B cell (primary cell): ENCODE measurements around the gene LRP5. TPM values are rescaled to one million over a fixed set of nuclear protein-coding genes. Genes with fewer than 3 reads are reported as not detected.
A peak's percentile ranks its signal among the peaks of the same experiment; 100 is the strongest.

Experiments used
- ATAC-seq: fragments of 200-7000 bp; cut with Tn5 transposase; one replicate; pipeline ENCODE4 v1.10.0; 2021; ENCODE audit warnings: low read depth, mild to moderate bottlenecking, moderate number of reproducible peaks, moderate library complexity
- CTCF ChIA-PET: fragments of 350-600 bp; sonication (Branson Sonifier 250); formaldehyde crosslinking; loops from one replicate; lab custom pipeline; 2021; ENCODE audit warnings: antibody characterized with exemption, inconsistent platforms; lab: Charles Lee
- POLR2A ChIA-PET: fragments of 350-600 bp; sonication (Branson Sonifier 250); formaldehyde crosslinking; loops from one replicate; lab custom pipeline; 2021; ENCODE audit warnings: antibody characterized with exemption; lab: Charles Lee
- DNase-seq: peaks from one replicate; pipeline ENCODE4 v3.0.0; 2013
- H2AFZ ChIP-seq: 2 replicates; pipeline ENCODE4 v1.6.1; 2012; ENCODE audit warnings: mild to moderate bottlenecking, low read depth, low read length; ENCODE audit not compliant: insufficient read depth, poor library complexity, severe bottlenecking
- H3K27ac ChIP-seq, 2 donors: 1 replicate in 1 of 2; 2 replicates in 1 of 2; pipeline ENCODE4 v1.5.1; 2012 to 2013; ENCODE audit warnings: low read length in 2 of 2, mild to moderate bottlenecking in 2 of 2, moderate library complexity in 1 of 2
- H3K27me3 ChIP-seq, 4 experiments: fragments of 200-600 bp in 1 of 4; sonication (generic) in 1 of 4; replicated peaks in 1 of 4; 1 replicate in 2 of 4; 2 replicates in 2 of 4; pipeline versions ENCODE4 v1.6.1 to v1.7.0; 2013 to 2016; ENCODE audit warnings: low read length in 3 of 4, mild to moderate bottlenecking in 2 of 4, mixed read lengths in 1 of 4, moderate library complexity in 1 of 4; ENCODE audit not compliant: insufficient read depth in 4 of 4, control insufficient read depth in 3 of 4; ENCODE audit errors: control extremely low read depth in 1 of 4
- H3K36me3 ChIP-seq, 2 experiments: replicated peaks in 1 of 2; 1 replicate in 1 of 2; 2 replicates in 1 of 2; pipeline versions ENCODE4 v1.6.1 to v1.7.1; 2013; ENCODE audit warnings: low read length in 1 of 2; ENCODE audit not compliant: insufficient read depth in 2 of 2, control insufficient read depth in 1 of 2; ENCODE audit errors: control extremely low read depth in 1 of 2, extremely low read depth in 1 of 2
- H3K4me1 ChIP-seq, 2 donors: fragments of 200-600 bp in 1 of 2; sonication (generic) in 1 of 2; 1 replicate in 1 of 2; 2 replicates in 1 of 2; pipeline versions ENCODE4 v1.5.1 to v1.6.1; 2013 to 2017; ENCODE audit warnings: low read length in 2 of 2; ENCODE audit not compliant: control insufficient read depth in 2 of 2, insufficient read depth in 2 of 2
- H3K4me2 ChIP-seq: replicated peaks from 2 replicates; pipeline ENCODE3; 2012; ENCODE audit warnings: mild to moderate bottlenecking, low read depth, low read length; ENCODE audit not compliant: poor library complexity, severe bottlenecking
- H3K4me3 ChIP-seq, 5 experiments: fragments of 200-600 bp in 1 of 5; sonication (generic) in 1 of 5; 1 replicate in 3 of 5; 2 replicates in 2 of 5; pipeline versions ENCODE4 v1.5.1 to v1.7.0; 2011 to 2016; ENCODE audit warnings: low read length in 4 of 5, mild to moderate bottlenecking in 4 of 5, low read depth in 2 of 5, control low read depth in 1 of 5, moderate library complexity in 1 of 5; ENCODE audit not compliant: insufficient read depth in 1 of 5; ENCODE audit errors: control extremely low read depth in 1 of 5, extremely low read depth in 1 of 5
- H3K79me2 ChIP-seq: fragments of 200-600 bp; sonication (generic); one replicate; pipeline ENCODE4 v1.6.0; 2016; ENCODE audit warnings: low read length; ENCODE audit not compliant: control insufficient read depth, insufficient read depth
- H3K9ac ChIP-seq: fragments of 200-600 bp; sonication (generic); 2 replicates; pipeline ENCODE4 v1.6.1; 2017; ENCODE audit warnings: mild to moderate bottlenecking, low read length, moderate library complexity
- H3K9me3 ChIP-seq, 3 donors: one replicate each; pipeline versions ENCODE4 v1.6.1 to v1.7.1; 2013; ENCODE audit warnings: low read length in 2 of 3; ENCODE audit not compliant: control insufficient read depth in 2 of 3, insufficient read depth in 1 of 3; ENCODE audit errors: control extremely low read depth in 1 of 3
- H4K20me1 ChIP-seq: 2 replicates; pipeline ENCODE4 v1.6.0; 2012; ENCODE audit warnings: mild to moderate bottlenecking, low read length; ENCODE audit not compliant: insufficient read depth, control insufficient read depth, poor library complexity, severe bottlenecking
- H3K27ac Mint-ChIP-seq: one replicate; pipeline ENCODE4 v1.8.0; 2021; ENCODE audit warnings: mixed read lengths
- H3K27me3 Mint-ChIP-seq: one replicate; pipeline ENCODE4 v1.8.0; 2021; ENCODE audit warnings: mixed read lengths
- H3K4me1 Mint-ChIP-seq: one replicate; pipeline ENCODE4 v1.8.0; 2021; ENCODE audit warnings: mixed read lengths
- H3K4me3 Mint-ChIP-seq: one replicate; pipeline ENCODE4 v1.8.0; 2021; ENCODE audit warnings: mixed read lengths
- H3K9me3 Mint-ChIP-seq: one replicate; pipeline ENCODE4 v1.8.0; 2022; ENCODE audit warnings: mixed read lengths; ENCODE audit not compliant: insufficient read depth
- EZH2 ChIP-seq: IDR thresholded peaks from 2 replicates; pipeline ENCODE4 v1.6.1; 2012; ENCODE audit warnings: borderline replicate concordance, low read depth, mild to moderate bottlenecking, moderate library complexity, low read length; ENCODE audit not compliant: insufficient read depth, poor library complexity, severe bottlenecking
- WGBS: methylation state at CpG from one replicate; pipeline ENCODE4 v1.1.5; 2013; ENCODE audit warnings: missing lambda C conversion rate; ENCODE audit not compliant: insufficient coverage; 5-methylcytosine and 5-hydroxymethylcytosine counted together
- intact Hi-C: fragments of 100-400 bp; cut with micrococcal nuclease; formaldehyde crosslinking; loops from one replicate; pipeline ENCODE4 v1.10.0; 2022
- polyA plus RNA-seq: library from polyadenylated mRNA; depleted of rRNA; stranded (reverse); fragments of >200 nt; gene quantifications from 2 replicates; pipeline ENCODE4 v1.2.3, GENCODE V29; 2012
- total RNA-seq, 2 donors: library from RNA; stranded (reverse); fragments of 120-200 nt in 1 of 2; gene quantifications; 1 replicate in 1 of 2; 2 replicates in 1 of 2; pipeline versions ENCODE4 v1.2.3 to v1.2.4, GENCODE V29; 2013 to 2022
- TF ChIP-seq, protein P1 (sequence below): fragments of 200-600 bp; IDR thresholded peaks from one replicate; pipeline ENCODE4 v1.8.0; 2022; ENCODE audit warnings: antibody characterized with exemption, mild to moderate bottlenecking

Gene LRP5
- total and polyA plus RNA-seq, 2 donors (not counting 1 experiment from before 2014, with no cell fraction given): 2.4 to 13.9 TPM

DNA sequence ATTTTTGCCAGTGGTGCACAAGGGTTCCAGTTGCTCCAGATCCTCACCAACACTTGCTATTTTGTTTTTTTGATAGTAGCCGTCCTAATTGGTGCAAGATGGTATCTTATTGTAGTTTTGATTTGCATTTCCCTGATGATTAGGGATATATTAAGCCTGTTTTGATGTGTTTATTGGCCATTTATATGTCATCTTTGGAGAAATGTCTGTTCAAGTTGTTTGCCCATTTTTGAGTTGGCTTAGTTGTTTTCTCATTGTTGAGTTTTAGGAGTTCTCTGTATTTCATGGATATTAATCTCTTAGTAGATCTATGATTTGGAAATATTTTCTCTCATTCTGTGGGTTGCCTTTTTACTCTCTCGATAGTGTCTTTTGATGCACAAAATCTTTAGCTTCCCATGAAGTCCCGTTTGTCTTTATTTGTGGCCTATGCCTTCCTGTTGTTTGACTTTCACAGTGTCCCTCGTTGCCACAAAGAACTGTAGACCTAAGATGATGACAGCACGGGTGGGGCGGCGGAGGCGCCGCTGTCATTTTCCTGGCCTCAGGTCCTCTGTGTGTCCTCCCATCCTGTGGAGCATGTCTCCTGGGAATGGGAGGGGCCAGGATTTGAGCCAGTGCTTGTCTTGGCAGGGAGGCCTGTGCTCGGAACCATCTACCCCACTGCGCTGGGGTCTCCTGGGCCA is 33.5 kb downstream of the LRP5 start:
- Histone ChIP-seq H3K27me3 (no peaks in the 10 kb centered on the region), H3K27ac (no peak overlapping the region), H3K9ac (no peak overlapping the region), H4K20me1 (no peaks in the 10 kb centered on the region), H3K4me1 (peaks cover 15 to 40% of the 10 kb centered on the region in 2 donors), H3K79me2 (no peaks in the 10 kb centered on the region), H3K9me3 (peaks cover 0 to 11% (median 3%) of the 10 kb centered on the region in 3 donors), H3K4me3 (no peak overlapping the region), H3K4me2 (peak overlapping the region; percentile 43), H3K36me3 (no peaks in the 10 kb centered on the region), H2AFZ (no peak overlapping the region)
- ChIA-PET POLR2A (no interaction called here), CTCF (interaction anchor here (1.5 kb wide), 1 partner anchor 26 kb away, joined by 5 read pairs; no protein-coding TSS in a partner anchor)
- H3K9me3 Mint-ChIP-seq: no peaks in the 10 kb centered on the region
- no peak for TF ChIP-seq EZH2
- TF ChIP-seq, protein P1, sequence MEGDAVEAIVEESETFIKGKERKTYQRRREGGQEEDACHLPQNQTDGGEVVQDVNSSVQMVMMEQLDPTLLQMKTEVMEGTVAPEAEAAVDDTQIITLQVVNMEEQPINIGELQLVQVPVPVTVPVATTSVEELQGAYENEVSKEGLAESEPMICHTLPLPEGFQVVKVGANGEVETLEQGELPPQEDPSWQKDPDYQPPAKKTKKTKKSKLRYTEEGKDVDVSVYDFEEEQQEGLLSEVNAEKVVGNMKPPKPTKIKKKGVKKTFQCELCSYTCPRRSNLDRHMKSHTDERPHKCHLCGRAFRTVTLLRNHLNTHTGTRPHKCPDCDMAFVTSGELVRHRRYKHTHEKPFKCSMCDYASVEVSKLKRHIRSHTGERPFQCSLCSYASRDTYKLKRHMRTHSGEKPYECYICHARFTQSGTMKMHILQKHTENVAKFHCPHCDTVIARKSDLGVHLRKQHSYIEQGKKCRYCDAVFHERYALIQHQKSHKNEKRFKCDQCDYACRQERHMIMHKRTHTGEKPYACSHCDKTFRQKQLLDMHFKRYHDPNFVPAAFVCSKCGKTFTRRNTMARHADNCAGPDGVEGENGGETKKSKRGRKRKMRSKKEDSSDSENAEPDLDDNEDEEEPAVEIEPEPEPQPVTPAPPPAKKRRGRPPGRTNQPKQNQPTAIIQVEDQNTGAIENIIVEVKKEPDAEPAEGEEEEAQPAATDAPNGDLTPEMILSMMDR: no peak
- 90% methylated on average over 10 of the region's 11 CpGs for WGBS
- DNase-seq (no peak), ATAC-seq (no peak)
- H3K27me3 Mint-ChIP-seq: no peaks in the 10 kb centered on the region
- H3K4me3 Mint-ChIP-seq: no peak overlapping the region
- H3K27ac Mint-ChIP-seq: peak overlapping the region; percentile 51
- peaks cover 39% of the 10 kb centered on the region for H3K4me1 Mint-ChIP-seq
- intact Hi-C loops: no loop called here

DNA sequence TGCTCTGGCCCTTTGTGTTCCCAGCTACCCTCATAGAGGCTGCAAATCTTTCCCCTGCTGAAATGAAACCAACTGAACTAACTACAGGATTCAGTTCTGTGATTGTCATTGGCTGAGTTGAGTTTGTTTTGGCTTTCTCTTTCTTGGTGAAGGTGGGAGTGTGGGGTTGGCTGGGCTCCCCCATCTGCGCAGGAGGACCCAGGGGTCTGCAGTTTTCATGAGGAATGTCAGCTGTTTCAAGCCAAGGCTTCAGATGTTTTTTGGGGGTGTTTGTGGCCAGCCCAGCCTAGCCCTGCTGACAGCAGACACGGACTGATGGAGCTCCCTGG is 34.0 kb downstream of the LRP5 start:
- TF ChIP-seq EZH2: no peak
- TF ChIP-seq, protein P1: no peak
- Mint-ChIP-seq H3K4me1 (peaks cover 39% of the 10 kb centered on the region), H3K4me3 (peak overlapping the region; percentile 26), H3K27me3 (no peaks in the 10 kb centered on the region), H3K27ac (peak overlapping the region; percentile 70), H3K9me3 (no peaks in the 10 kb centered on the region)
- no peaks in the 10 kb centered on the region for H3K36me3 ChIP-seq
- peaks cover 0 to 11% (median 3%) of the 10 kb centered on the region in 3 donors for H3K9me3 ChIP-seq
- peak overlapping the region; percentile 43 for H3K4me2 ChIP-seq
- DNase-seq (no peak), ATAC-seq (no peak)
- ChIA-PET POLR2A (no interaction called here), CTCF (interaction anchor here (1.5 kb wide), 1 partner anchor 25 kb away, joined by 5 read pairs; no protein-coding TSS in a partner anchor)
- H3K9ac ChIP-seq: no peak overlapping the region
- H3K79me2 ChIP-seq: no peaks in the 10 kb centered on the region
- no peaks in the 10 kb centered on the region for H3K27me3 ChIP-seq
- H4K20me1 ChIP-seq: no peaks in the 10 kb centered on the region
- 83% methylated on average over 1 of the region's 2 CpGs for WGBS
- no peak overlapping the region for H3K27ac ChIP-seq
- peaks cover 15 to 40% of the 10 kb centered on the region in 2 donors for H3K4me1 ChIP-seq
- intact Hi-C loops: no loop called here
- H3K4me3 ChIP-seq: no peak overlapping the region
- H2AFZ ChIP-seq: no peak overlapping the region
